GM21367 (cell line): ENCODE measurements around the gene NCOA3.

Source experiments
- ATAC-seq: cut with Tn5 transposase; IDR thresholded peaks from one replicate; pipeline ENCODE4 v1.9.1; 2021; ENCODE audit not compliant: unreplicated experiment

NCOA3 gene

GRCh38 chr20:47627540-47627939 is 125.9 kb downstream of the NCOA3 start:
- no peak for ATAC-seq

GRCh38 chr20:47629907-47630306 is 128.2 kb downstream of the NCOA3 start:
- no peak for ATAC-seq

GRCh38 chr20:47631078-47631477 is 129.4 kb downstream of the NCOA3 start:
- ATAC-seq = no peak

GRCh38 chr20:47635256-47635655 is 133.6 kb downstream of the NCOA3 start:
- no peak for ATAC-seq

GRCh38 chr20:47638851-47639250 is 137.2 kb downstream of the NCOA3 start:
- ATAC-seq = no peak

GRCh38 chr20:47642118-47642517 is 140.4 kb downstream of the NCOA3 start:
- no peak for ATAC-seq

- no peak for ATAC-seq
Observed at GRCh38 chr20:47642624-47643023, 140.9 kb downstream of the NCOA3 start.

GRCh38 chr20:47645632-47646031 is 143.9 kb downstream of the NCOA3 start:
- ATAC-seq = no peak

GRCh38 chr20:47647994-47648393 is 146.3 kb downstream of the NCOA3 start:
- no peak for ATAC-seq

- ATAC-seq = no peak
Observed at GRCh38 chr20:47648943-47649342, 147.3 kb downstream of the NCOA3 start.

- ATAC-seq = no peak
Observed at GRCh38 chr20:47652301-47652700, 150.6 kb downstream of the NCOA3 start.

GRCh38 chr20:47652794-47653193 is 151.1 kb downstream of the NCOA3 start:
- no peak for ATAC-seq

GRCh38 chr20:47653869-47654268 is 152.2 kb downstream of the NCOA3 start:
- no peak for ATAC-seq

GRCh38 chr20:47654370-47654769 is 152.7 kb downstream of the NCOA3 start:
- ATAC-seq = no peak

- no peak for ATAC-seq
Observed at GRCh38 chr20:47655635-47656034, 153.9 kb downstream of the NCOA3 start.

GRCh38 chr20:47656318-47656717 is 154.6 kb downstream of the NCOA3 start:
- ATAC-seq = no peak

GRCh38 chr20:47659904-47660601 is 158.4 kb downstream of the NCOA3 start:
- no peak for ATAC-seq

- no peak for ATAC-seq
Observed at GRCh38 chr20:47660602-47660905, 158.9 kb downstream of the NCOA3 start.

- ATAC-seq = no peak
Observed at GRCh38 chr20:47660983-47661700, 159.5 kb downstream of the NCOA3 start.

GRCh38 chr20:47661714-47662113 is 160.0 kb downstream of the NCOA3 start:
- ATAC-seq = no peak

- no peak for ATAC-seq
Observed at GRCh38 chr20:47662483-47663353, 161.0 kb downstream of the NCOA3 start.
